ENCODE data around the gene SDF2L1.
"Not testable (repeated sequence)": the region's sequence is repeated elsewhere in the genome, so short reads cannot be mapped to it uniquely, and the experiment has no call there.

- TF ChIP-seq CTCF (IDR thresholded peaks at IDR 0.05; ENCODE audit: extremely low read depth in 1 of 2, insufficient read depth in 1 of 2, low read depth in 1 of 2, low read length in 2 of 2); POLR2A (IDR thresholded peaks at IDR 0.05; ENCODE audit: low read depth, low read length); POLR2AphosphoS5 (IDR thresholded peaks at IDR 0.05; ENCODE audit: insufficient read depth, low read depth, low read length); EZH2 (IDR thresholded peaks at IDR 0.05; ENCODE audit: borderline replicate concordance, low read depth, low read length, severe bottlenecking); GATA2 (IDR thresholded peaks at IDR 0.05; ENCODE audit: insufficient read depth, insufficient read length, low read depth, low read length); MYC (IDR thresholded peaks at IDR 0.05; ENCODE audit: low read depth, low read length): not testable (repeated sequence)
- TF ChIP-seq, protein P1, sequence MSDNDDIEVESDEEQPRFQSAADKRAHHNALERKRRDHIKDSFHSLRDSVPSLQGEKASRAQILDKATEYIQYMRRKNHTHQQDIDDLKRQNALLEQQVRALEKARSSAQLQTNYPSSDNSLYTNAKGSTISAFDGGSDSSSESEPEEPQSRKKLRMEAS (IDR thresholded peaks at IDR 0.05; ENCODE audit: insufficient read depth, insufficient read length), result not testable (repeated sequence)
These were observed 50.8 kb downstream of the SDF2L1 start for GRCh38 chr22:21692856-21693255.
